Fibroblast of skin of back (primary cell): Measurements from ENCODE around the gene IFT74.

Experiments
- DNase-seq: peaks from one replicate; pipeline ENCODE4 v3.0.0-alpha.2; 2013

IFT74 gene

GRCh38 chr9:26974927-26975326 is 18.7 kb downstream of the IFT74 start:
- DNase-seq, result no peak

DNA sequence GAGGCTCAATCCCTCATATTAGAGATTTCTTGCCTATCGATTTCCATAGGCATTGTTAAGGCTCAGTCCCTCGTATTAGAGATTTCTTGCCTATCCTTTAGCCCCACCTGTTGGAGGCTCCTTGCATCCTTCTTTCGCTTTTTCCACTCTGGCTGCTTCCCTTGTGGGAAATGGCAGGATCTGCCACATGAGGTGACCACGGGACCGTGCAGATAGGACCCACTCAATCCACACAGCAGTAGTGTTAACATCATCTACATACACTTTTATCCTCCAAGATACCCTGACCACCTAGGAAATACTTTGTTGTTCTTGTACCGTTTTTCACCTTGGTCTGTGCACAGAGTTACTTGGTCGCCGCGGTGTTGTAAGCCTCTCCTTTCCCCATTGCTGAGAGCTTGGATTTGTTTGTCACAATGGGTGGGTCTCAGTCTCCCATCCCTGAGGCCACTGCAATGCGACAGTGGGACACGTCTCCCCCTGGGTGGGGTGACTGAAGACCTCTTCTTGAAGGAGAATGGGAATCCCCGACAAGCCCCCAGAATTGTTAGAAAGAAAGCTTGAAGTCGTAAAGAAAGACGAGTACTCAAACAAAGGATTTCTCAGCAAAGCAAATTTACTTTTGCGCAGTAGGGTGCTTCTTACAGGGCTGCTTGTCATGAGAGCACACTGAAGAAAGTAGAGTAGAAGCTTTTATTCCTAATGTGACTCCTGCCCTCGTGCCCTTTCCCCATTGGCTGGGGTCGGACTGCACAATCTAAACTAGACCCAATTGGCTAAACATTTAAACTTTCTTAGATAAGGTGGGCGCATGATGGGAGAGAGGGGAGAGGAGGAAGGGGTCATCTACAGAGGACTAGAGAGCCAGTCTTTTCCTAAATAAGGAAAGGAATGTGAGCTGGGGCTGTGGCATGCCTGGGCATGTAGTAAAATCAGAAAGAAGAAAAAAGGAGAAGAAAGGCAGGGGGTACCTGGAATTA is 19.8 kb downstream of the IFT74 start:
- DNase-seq, result peak; percentile 50

DNA sequence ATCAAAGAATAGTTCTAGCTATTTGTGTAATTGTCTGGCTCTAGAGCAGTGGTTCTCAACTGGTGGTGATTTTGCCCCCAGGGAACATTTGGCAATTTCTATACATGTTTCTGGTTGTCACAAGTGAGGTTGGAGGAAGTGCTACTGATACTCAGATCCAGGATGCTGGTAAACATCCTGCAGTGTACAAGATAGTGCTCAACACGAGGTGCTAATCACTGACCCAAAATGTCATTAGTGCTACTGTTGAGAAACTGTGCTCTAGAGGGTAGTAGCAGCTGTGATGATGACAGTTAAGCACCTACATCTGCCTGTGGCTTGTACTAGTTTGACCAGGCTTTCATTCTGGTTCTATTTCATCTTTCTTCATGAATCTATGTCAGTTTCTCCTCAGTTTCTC is 27.1 kb downstream of the IFT74 start:
- DNase-seq, result no peak

- DNase-seq, result no peak
Observed at GRCh38 chr9:26995810-26996209, 39.6 kb downstream of the IFT74 start.

GRCh38 chr9:27003426-27004077 is 47.3 kb downstream of the IFT74 start:
- no peak for DNase-seq

DNA sequence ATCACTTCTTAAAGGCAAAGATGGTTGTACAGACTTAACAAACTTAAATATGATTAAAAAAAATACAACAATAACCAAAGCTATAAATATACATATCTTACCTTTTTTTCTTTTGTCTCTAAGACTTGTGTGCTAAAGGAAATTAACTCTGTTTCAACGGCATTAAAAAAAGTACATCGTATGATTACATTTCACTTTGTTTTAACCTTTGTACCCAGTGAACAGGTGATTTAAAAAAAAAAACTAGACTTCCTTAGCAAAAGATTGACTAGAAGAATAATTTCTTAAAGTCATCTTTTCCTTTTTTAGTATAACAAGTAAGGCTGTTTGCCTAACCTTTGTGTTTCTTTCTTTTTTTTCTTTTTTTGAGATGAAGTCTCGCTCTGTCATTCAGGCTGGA is 49.3 kb downstream of the IFT74 start, which contains the start of gene LRRC19:
Gene LRRC19, minus strand, starts transcription at position 182 of the 400 bp plus-strand sequence. CDS start 5,978 bp downstream, outside the sequence.
- DNase-seq, result no peak

DNA sequence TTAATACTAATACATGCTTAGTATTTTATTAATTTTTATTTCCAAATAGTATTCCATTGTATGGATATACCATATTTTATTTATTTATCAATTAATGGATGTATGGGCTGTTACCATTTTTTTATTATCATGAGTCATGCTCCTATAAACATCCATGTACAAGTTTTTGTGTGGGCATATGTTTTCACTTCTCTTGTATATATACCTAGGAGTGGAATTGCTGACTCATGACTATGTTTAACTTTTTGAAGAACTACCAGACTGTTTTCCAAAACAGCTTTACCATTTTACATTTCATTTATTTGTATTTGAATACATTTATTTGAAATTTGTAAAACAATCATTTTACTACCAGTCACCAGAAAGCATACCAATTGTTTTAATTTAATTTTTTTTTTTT is 63.4 kb downstream of the IFT74 start:
- peak; percentile 2 for DNase-seq

DNA sequence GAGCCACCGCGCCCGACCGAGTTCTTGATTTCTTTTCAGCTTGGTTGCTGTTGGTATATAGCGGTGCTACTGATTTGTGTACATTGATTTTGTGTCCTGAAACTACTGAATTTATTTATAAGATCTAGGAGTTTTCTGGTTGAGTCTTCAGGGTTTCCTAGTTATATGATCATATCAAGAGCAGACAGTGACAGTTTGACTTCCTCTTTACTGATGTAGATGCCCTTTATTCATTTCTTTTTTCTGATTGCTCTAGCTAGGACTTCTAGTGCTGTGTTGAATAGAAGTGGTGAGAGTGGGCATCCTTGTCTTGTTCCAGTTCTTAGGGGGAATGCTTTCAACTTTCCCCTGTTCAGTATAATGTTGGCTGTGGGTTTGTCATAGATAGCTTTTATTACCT is 66.7 kb downstream of the IFT74 start:
- DNase-seq, result no peak

GRCh38 chr9:27029186-27029585 is 73.0 kb downstream of the IFT74 start:
- no peak for DNase-seq

DNA sequence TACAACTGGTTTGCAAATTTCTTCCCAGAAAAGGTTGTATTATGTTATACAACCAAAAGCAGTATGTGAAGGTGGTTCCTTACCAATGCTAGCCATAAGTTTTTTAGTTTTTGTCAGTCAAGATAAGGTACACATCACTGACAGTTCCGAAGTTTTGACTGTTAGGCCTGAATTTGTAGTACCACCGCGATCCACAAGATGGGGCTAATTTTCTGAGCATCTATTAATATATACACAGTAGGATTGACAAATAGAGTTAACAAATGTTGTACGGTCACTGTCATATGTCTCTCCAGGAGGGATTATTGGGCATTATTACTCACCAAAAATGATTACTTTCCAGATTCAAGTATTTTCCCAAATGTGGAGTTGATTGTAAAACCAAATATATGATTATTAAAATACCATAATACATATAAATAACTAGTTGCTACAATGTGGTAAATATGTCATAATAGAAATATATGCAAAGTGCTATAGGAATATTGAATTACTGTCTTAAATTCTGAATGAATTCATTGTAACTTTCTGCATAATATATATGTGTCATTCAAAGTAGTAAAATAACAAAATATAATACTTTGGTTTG is 77.7 kb downstream of the IFT74 start:
- DNase-seq, result peak; percentile 57

DNA sequence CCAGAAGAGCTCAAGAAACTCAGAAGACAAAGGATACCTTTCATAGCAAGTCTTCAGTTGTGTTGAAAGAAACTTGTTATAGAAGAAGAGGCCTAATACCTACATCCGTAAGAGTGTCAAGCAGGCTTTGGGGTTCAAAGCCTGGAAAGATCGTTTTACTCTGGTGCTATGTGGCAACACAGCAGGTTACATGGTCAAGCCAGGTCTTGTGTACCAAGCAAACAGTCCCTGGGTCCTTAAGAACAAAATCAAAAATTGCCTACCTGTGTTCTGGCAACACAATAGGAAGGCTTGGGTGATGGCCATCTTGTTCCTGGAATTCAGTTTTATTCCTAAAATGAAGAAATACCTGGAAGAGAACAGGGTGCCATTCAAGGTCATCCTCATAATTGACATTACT is 81.3 kb downstream of the IFT74 start:
- no peak for DNase-seq

DNA sequence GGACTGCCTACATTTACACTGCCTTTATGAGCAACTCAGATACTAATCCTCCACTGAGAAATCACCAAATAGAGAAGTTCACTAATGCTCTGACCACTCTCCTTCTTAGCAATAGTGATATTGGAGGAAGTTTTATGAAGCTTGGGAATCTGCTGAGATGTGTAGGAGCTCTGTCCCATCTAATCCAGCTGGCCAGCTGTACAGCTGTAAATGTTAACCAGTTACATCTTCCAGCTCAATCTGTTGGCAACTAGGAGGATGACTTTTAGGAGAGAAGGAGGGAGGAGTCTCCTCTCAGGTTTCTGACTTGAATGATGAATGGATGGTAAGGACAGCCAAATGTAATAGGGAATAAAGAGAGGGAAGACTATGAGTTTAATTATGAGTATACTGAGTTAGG is 85.5 kb downstream of the IFT74 start:
- no peak for DNase-seq

DNA sequence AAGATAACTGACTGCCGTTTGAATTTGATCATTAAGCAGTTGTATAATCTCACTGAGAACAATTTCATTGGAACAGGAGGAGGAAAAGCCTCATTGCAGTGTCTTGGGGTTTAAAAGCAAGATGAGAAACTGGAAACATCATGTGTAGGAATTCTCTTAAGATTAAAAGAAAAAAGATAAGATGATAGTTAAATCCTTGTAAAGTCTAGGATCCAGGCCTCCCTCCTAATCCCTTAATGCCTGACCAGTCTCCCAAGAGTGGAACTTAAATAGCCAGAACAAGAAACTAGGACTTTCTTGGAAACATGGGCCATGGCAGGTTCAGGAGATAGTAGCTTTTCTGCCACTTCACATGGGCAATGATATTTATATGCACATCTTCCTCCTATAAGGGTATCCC is 86.3 kb downstream of the IFT74 start:
- no peak for DNase-seq

DNA sequence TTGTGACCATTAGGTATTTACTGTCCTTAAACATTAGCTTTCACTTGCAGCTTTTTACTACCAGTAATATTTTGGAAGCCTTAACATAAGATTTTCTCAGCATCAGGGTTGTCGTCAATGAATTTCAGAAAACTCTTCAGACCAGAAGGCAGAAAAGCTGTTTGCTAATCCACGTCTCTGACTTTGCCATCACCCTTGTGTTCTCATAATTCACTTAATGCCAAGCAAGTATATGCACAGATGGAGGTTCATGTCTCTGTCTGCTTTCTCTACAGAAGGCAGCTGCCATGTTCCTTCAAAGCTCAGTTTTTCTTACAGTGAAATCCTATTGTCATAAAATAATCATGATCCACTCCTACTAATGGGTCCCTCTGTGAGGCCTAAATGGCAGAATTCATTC is 87.0 kb downstream of the IFT74 start:
- DNase-seq, result no peak

GRCh38 chr9:27047136-27047535 is 90.9 kb downstream of the IFT74 start:
- no peak for DNase-seq

- DNase-seq, result no peak
Observed at GRCh38 chr9:27053369-27054022, 97.3 kb downstream of the IFT74 start.

GRCh38 chr9:27054125-27054524 is 97.9 kb downstream of the IFT74 start:
- DNase-seq, result no peak

GRCh38 chr9:27054841-27055240 is 98.6 kb downstream of the IFT74 start:
- DNase-seq, result no peak

GRCh38 chr9:27059412-27059811 is 103.2 kb downstream of the IFT74 start:
- no peak for DNase-seq

DNA sequence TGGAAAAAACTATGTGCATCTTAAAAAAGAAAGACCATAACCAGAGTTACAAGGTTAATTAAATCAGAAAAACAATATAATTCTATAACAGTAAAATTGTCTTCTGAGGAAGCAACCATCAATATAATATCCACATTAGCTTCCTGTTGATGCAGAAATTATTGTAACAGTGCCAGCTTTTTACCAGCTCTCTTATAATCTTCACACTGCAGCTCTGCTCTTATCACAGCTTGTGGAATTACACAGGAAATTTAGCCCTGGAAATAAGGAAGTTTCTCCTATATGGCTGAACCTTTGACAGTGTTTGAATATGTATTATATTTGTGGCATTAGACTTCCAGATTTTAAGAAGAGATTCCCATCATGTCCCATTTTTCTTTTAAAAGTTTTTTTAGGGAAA is 103.7 kb downstream of the IFT74 start:
- no peak for DNase-seq

DNA sequence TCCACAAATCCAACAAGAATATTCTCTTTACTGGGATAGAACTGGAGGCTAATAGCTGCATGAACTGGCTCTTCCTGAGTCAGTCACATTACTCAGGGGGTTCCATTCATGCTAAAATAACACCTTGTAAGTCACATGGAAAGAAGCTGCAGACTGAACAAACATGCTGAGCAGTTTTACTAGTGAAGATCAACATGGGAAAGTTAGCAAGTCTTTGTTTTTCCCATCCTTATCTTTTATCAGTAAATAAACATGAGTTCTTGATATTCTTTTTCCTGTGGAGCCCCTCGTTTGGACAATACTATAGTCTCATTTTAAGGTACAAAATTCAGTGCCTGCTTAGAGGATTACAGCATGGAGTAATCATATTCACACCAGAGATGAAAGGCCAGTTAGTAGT is 109.1 kb downstream of the IFT74 start:
- peak; percentile 40 for DNase-seq

GRCh38 chr9:27073841-27074728 is 117.9 kb downstream of the IFT74 start:
- no peak for DNase-seq
